HEK293 (cell line): ENCODE data around the gene GDPD5.

Experiments
- CTCF ChIA-PET: fragments of 350-600 bp; formaldehyde crosslinking; extraction: SDS; loops from one replicate; lab custom pipeline; 2021; ENCODE audit warnings: antibody characterized with exemption; lab: Yijun Ruan, JAX
- POLR2A ChIA-PET: fragments of 300-600 bp; formaldehyde crosslinking; extraction: SDS; loops from one replicate; lab custom pipeline; 2020; ENCODE audit warnings: antibody characterized with exemption, inconsistent platforms; lab: Yijun Ruan, JAX
- H3K27ac ChIP-seq: fragments of 200-500 bp; sonication (Bioruptor generic); 2 replicates; pipeline ENCODE4 v1.5.1; 2014; ENCODE audit warnings: low read depth, low read length, control low read depth, inconsistent platforms; ENCODE audit errors: extremely low read depth
- H3K36me3 ChIP-seq, 2 experiments: fragments of 200-500 bp in 1 of 2; sonication (Bioruptor generic) in 1 of 2; 1 replicate in 1 of 2; 2 replicates in 1 of 2; pipeline ENCODE4 v1.5.1; 2014 to 2017; ENCODE audit warnings: inconsistent platforms in 2 of 2, low read length in 2 of 2; ENCODE audit not compliant: control insufficient read depth in 2 of 2, insufficient read depth in 1 of 2
- H3K4me1 ChIP-seq: fragments of 200-500 bp; sonication (Bioruptor generic); 2 replicates; pipeline ENCODE4 v1.5.1; 2014; ENCODE audit warnings: mild to moderate bottlenecking, low read length, inconsistent platforms; ENCODE audit not compliant: control insufficient read depth, insufficient read depth
- H3K4me3 ChIP-seq: 2 replicates; pipeline ENCODE4 v1.5.1; 2011; ENCODE audit warnings: low read depth, mild to moderate bottlenecking, control low read depth, low read length, moderate library complexity
- H3K9me3 ChIP-seq: fragments of 200-500 bp; sonication (Bioruptor generic); 2 replicates; pipeline ENCODE4 v1.5.1; 2014; ENCODE audit warnings: low read depth, low read length, inconsistent platforms; ENCODE audit not compliant: control insufficient read depth, insufficient read depth
- FEZF1 ChIP-seq: fragments of 450-650 bp; formaldehyde crosslinking; IDR thresholded peaks from 2 replicates; pipeline ENCODE4 v1.5.1; 2016; ENCODE audit warnings: missing biosample characterization, missing genetic modification characterization
- HOXC10 ChIP-seq: sonication (generic); formaldehyde crosslinking; IDR thresholded peaks from 2 replicates; pipeline ENCODE4 v1.8.1; 2023; ENCODE audit warnings: mild to moderate bottlenecking, missing genetic modification reagents
- HOXD13 ChIP-seq: sonication (generic); formaldehyde crosslinking; IDR thresholded peaks from 2 replicates; pipeline ENCODE4 v1.8.0; 2022; ENCODE audit warnings: missing genetic modification reagents, borderline replicate concordance
- KLF7 ChIP-seq: fragments of 450-650 bp; formaldehyde crosslinking; IDR thresholded peaks from 2 replicates; pipeline ENCODE4 v1.5.1; 2016; ENCODE audit warnings: missing biosample characterization, missing genetic modification characterization, borderline replicate concordance
- SALL2 ChIP-seq: fragments of 450-650 bp; formaldehyde crosslinking; IDR thresholded peaks from 2 replicates; pipeline ENCODE4 v1.5.0; 2017; ENCODE audit warnings: missing biosample characterization, mild to moderate bottlenecking, missing genetic modification characterization, borderline replicate concordance
- SCRT2 ChIP-seq: fragments of 450-650 bp; formaldehyde crosslinking; IDR thresholded peaks from 2 replicates; pipeline ENCODE4 v1.5.1; 2016; ENCODE audit warnings: missing biosample characterization, missing genetic modification characterization
- SP7 ChIP-seq: fragments of 450-650 bp; formaldehyde crosslinking; IDR thresholded peaks from 2 replicates; pipeline ENCODE4 v1.5.1; 2016; ENCODE audit warnings: missing biosample characterization, missing genetic modification characterization
- ZBTB17 ChIP-seq: fragments of 450-650 bp; formaldehyde crosslinking; IDR thresholded peaks from 2 replicates; pipeline ENCODE4 v1.5.1; 2016; ENCODE audit warnings: missing biosample characterization, missing genetic modification characterization
- ZBTB48 ChIP-seq: fragments of 450-650 bp; formaldehyde crosslinking; IDR thresholded peaks from 2 replicates; pipeline ENCODE4 v1.5.1; 2016; ENCODE audit warnings: missing biosample characterization, missing genetic modification characterization
- ZIC2 ChIP-seq: fragments of 450-650 bp; formaldehyde crosslinking; IDR thresholded peaks from 2 replicates; pipeline ENCODE4 v1.5.1; 2016; ENCODE audit warnings: missing biosample characterization, missing genetic modification characterization
- ZNF10 ChIP-seq: fragments of 450-650 bp; formaldehyde crosslinking; IDR thresholded peaks from 2 replicates; pipeline ENCODE4 v1.5.1; 2017; ENCODE audit warnings: missing biosample characterization, missing genetic modification characterization
- ZNF214 ChIP-seq: fragments of 450-650 bp; formaldehyde crosslinking; IDR thresholded peaks from 2 replicates; pipeline ENCODE4 v1.5.1; 2017; ENCODE audit warnings: missing biosample characterization, mild to moderate bottlenecking, missing genetic modification characterization, borderline replicate concordance
- ZNF23 ChIP-seq: fragments of 450-650 bp; formaldehyde crosslinking; IDR thresholded peaks from 2 replicates; pipeline ENCODE4 v1.5.1; 2016; ENCODE audit warnings: missing biosample characterization, missing genetic modification characterization, borderline replicate concordance
- ZNF558 ChIP-seq: fragments of 450-650 bp; formaldehyde crosslinking; IDR thresholded peaks from 2 replicates; pipeline ENCODE4 v1.5.1; 2016; ENCODE audit warnings: missing biosample characterization, missing genetic modification characterization
- ZNF610 ChIP-seq: fragments of 450-650 bp; formaldehyde crosslinking; IDR thresholded peaks from 2 replicates; pipeline ENCODE4 v1.5.1; 2016; ENCODE audit warnings: missing biosample characterization, missing genetic modification characterization, borderline replicate concordance
- ZNF621 ChIP-seq: fragments of 450-650 bp; formaldehyde crosslinking; IDR thresholded peaks from 2 replicates; pipeline ENCODE4 v1.5.1; 2017; ENCODE audit warnings: missing biosample characterization, missing genetic modification characterization
- ZNF701 ChIP-seq: fragments of 450-650 bp; formaldehyde crosslinking; IDR thresholded peaks from 2 replicates; pipeline ENCODE4 v1.5.1; 2016; ENCODE audit warnings: missing biosample characterization, missing genetic modification characterization
- TF ChIP-seq, protein P1 (sequence below): fragments of 450-650 bp; formaldehyde crosslinking; IDR thresholded peaks from 2 replicates; pipeline ENCODE4 v1.5.1; 2017; ENCODE audit warnings: missing biosample characterization, missing genetic modification characterization
- TF ChIP-seq, protein P2 (sequence below): fragments of 450-650 bp; formaldehyde crosslinking; IDR thresholded peaks from 2 replicates; pipeline ENCODE4 v1.5.1; 2016; ENCODE audit warnings: missing biosample characterization, missing genetic modification characterization
- TF ChIP-seq, protein P3 (sequence below): fragments of 450-650 bp; formaldehyde crosslinking; IDR thresholded peaks from 2 replicates; pipeline ENCODE4 v1.5.1; 2016; ENCODE audit warnings: missing biosample characterization, missing genetic modification characterization

GDPD5 gene

DNA sequence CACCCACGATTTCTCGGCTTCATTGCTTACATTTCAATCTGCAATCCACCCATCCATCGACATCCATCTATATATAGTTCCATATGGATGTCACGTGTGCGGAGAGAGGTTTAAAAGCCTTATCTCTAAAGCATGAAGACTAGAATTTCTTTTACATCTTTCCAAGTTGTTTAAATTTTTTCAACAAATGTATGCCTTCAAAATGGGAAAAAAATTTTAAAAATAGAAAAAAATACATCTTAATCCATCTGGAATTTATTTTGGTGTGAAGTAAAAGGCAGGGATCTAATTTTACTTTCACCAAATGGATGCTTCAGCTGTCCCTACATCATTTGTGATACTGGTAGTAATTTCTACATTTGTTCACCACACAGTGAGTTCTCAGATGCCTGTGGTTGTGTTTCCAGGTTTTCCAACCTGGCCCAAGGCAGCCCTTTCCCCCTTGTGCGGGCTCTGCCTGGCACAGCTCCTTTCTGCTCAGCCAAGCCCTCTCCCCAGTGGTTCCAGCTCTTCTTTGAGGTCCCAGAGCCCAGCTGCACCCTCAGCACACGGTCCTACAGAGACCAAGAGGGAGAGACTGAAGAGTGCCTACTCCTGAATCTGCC, 55.2 kb downstream of the GDPD5 start:
- H3K36me3 ChIP-seq, result no peaks in the 10 kb centered on the region
- H3K9me3 ChIP-seq, result no peaks in the 10 kb centered on the region
- ChIA-PET CTCF (interaction anchor here (0.7 to 1.4 kb wide), 4 partner anchors 19 to 62 kb away, joined by 3 to 6 read pairs (median 4); no protein-coding TSS in a partner anchor), POLR2A (interaction anchor here (0.6 kb wide), 2 partner anchors 55 to 90 kb away, joined by 3 read pairs; partner anchors contain the start of gene GDPD5)
- H3K27ac ChIP-seq, result no peak overlapping the region
- no peak for TF ChIP-seq ZNF558
- no peak for TF ChIP-seq HOXC10 (CRISPR knock-in tag)
- TF ChIP-seq HOXD13, result no peak
- TF ChIP-seq, protein P1, sequence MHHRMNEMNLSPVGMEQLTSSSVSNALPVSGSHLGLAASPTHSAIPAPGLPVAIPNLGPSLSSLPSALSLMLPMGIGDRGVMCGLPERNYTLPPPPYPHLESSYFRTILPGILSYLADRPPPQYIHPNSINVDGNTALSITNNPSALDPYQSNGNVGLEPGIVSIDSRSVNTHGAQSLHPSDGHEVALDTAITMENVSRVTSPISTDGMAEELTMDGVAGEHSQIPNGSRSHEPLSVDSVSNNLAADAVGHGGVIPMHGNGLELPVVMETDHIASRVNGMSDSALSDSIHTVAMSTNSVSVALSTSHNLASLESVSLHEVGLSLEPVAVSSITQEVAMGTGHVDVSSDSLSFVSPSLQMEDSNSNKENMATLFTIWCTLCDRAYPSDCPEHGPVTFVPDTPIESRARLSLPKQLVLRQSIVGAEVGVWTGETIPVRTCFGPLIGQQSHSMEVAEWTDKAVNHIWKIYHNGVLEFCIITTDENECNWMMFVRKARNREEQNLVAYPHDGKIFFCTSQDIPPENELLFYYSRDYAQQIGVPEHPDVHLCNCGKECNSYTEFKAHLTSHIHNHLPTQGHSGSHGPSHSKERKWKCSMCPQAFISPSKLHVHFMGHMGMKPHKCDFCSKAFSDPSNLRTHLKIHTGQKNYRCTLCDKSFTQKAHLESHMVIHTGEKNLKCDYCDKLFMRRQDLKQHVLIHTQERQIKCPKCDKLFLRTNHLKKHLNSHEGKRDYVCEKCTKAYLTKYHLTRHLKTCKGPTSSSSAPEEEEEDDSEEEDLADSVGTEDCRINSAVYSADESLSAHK (tag by site-specific recombination), result no peak
- no peak for TF ChIP-seq ZNF23 (tag by site-specific recombination)
- TF ChIP-seq ZNF214 (tag by site-specific recombination), result no peak
- no peak for TF ChIP-seq ZNF610
- no peak for TF ChIP-seq FEZF1 (tag by site-specific recombination)
- no peak for TF ChIP-seq ZNF701
- no peak for TF ChIP-seq ZNF10 (tag by site-specific recombination)
- TF ChIP-seq, protein P2, sequence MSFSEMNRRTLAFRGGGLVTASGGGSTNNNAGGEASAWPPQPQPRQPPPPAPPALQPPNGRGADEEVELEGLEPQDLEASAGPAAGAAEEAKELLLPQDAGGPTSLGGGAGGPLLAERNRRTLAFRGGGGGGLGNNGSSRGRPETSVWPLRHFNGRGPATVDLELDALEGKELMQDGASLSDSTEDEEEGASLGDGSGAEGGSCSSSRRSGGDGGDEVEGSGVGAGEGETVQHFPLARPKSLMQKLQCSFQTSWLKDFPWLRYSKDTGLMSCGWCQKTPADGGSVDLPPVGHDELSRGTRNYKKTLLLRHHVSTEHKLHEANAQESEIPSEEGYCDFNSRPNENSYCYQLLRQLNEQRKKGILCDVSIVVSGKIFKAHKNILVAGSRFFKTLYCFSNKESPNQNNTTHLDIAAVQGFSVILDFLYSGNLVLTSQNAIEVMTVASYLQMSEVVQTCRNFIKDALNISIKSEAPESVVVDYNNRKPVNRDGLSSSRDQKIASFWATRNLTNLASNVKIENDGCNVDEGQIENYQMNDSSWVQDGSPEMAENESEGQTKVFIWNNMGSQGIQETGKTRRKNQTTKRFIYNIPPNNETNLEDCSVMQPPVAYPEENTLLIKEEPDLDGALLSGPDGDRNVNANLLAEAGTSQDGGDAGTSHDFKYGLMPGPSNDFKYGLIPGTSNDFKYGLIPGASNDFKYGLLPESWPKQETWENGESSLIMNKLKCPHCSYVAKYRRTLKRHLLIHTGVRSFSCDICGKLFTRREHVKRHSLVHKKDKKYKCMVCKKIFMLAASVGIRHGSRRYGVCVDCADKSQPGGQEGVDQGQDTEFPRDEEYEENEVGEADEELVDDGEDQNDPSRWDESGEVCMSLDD (tag by site-specific recombination), result no peak
- TF ChIP-seq SP7 (tag by site-specific recombination), result no peak
- TF ChIP-seq, protein P3, sequence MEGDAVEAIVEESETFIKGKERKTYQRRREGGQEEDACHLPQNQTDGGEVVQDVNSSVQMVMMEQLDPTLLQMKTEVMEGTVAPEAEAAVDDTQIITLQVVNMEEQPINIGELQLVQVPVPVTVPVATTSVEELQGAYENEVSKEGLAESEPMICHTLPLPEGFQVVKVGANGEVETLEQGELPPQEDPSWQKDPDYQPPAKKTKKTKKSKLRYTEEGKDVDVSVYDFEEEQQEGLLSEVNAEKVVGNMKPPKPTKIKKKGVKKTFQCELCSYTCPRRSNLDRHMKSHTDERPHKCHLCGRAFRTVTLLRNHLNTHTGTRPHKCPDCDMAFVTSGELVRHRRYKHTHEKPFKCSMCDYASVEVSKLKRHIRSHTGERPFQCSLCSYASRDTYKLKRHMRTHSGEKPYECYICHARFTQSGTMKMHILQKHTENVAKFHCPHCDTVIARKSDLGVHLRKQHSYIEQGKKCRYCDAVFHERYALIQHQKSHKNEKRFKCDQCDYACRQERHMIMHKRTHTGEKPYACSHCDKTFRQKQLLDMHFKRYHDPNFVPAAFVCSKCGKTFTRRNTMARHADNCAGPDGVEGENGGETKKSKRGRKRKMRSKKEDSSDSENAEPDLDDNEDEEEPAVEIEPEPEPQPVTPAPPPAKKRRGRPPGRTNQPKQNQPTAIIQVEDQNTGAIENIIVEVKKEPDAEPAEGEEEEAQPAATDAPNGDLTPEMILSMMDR (tag by site-specific recombination), result no peak
- no peak for TF ChIP-seq ZBTB17 (tag by site-specific recombination)
- no peak for TF ChIP-seq ZIC2 (tag by site-specific recombination)
- no peak for TF ChIP-seq ZBTB48 (tag by site-specific recombination)
- no peak for TF ChIP-seq ZNF621 (tag by site-specific recombination)
- TF ChIP-seq SALL2, result no peak
- no peak for TF ChIP-seq SCRT2
- no peak for TF ChIP-seq KLF7 (tag by site-specific recombination)
- no peak overlapping the region for H3K4me3 ChIP-seq
- no peaks in the 10 kb centered on the region for H3K4me1 ChIP-seq
